GM21786 (cell line): ENCODE data around the gene TIMM29.

Experiments used
- ATAC-seq: cut with Tn5 transposase; IDR thresholded peaks from one replicate; pipeline ENCODE4 v1.9.1; 2021; ENCODE audit not compliant: unreplicated experiment

Gene TIMM29

DNA sequence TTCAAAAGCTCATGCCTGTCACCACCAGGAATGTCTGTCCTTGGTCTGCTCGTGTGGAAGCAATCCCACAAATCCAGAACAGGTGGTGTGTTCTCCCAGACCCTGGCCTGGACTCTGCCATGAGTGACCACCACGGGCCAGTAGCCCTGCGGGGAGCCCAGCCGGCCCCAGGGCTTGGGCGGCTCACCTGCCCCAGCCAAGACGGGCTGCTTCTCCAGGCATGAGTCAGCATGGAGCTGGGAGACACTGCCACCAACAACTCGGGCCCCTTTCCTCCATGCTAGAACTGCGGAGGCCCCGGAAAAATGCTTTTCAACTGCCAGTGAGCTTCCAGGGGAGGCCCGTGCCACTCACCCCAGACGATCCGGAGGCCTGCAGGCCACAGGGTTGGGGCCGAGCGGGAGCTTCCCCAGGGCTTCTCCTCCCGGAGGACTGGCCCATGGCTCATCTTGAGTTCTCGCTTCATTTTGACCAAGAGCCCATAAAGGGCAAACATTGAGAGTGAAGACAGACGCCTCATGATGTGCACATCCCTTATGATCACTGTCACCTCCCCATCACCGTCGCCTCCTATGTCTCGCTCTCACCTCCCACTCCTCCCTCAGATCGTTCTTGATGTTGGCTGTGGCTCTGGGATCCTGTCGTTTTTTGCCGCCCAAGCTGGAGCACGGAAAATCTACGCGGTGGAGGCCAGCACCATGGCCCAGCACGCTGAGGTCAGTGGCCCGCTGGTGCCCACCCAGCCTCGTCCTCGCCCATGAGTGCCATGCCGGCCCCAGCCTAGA lies 16.8 kb upstream of the TIMM29 start:
- ATAC-seq, result no peak

DNA sequence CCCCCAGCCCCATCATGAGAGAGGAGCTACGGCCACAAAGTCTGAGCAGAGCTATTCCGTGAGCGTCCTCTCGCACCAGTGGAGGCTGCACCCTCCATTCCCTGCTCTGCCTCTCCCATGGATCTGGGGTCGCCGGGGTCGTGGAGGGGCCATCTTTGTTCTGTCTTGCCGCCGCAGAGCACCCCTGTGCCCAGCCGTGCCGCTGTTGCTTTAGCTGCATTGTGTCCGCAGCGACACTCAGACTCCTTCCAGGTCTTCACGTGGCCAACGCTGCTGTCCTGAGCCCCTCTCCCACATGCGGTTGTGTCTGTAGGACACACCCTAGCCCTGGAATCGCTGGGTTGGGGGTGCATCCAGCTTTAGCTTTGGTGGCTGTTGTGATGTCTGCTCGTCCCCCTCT lies 16.0 kb upstream of the TIMM29 start:
- ATAC-seq, result no peak

DNA sequence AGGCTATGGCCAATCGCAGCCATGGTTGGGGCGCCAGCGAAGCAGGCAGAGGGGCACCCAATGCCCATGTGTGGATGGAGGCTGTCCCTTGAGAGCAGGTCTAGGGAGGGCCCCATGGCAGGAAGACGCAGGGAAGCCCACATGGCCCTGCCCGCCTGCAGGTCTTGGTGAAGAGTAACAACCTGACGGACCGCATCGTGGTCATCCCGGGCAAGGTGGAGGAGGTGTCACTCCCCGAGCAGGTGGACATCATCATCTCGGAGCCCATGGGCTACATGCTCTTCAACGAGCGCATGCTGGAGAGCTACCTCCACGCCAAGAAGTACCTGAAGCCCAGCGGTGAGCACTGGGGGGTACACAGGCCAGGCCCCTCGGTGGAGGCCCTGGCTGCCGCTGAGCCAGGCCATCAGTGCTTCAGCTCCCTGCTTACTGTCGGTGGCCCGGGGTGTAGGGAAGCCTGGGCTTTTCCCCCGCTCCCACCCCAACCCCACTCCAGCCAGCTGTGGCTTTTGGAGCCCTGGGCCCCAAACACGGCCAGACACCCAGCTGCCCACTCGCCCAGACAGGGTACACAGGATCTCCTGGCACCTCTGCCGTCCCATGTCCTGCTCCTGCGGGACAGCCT lies 14.8 kb upstream of the TIMM29 start:
- ATAC-seq, result no peak

DNA sequence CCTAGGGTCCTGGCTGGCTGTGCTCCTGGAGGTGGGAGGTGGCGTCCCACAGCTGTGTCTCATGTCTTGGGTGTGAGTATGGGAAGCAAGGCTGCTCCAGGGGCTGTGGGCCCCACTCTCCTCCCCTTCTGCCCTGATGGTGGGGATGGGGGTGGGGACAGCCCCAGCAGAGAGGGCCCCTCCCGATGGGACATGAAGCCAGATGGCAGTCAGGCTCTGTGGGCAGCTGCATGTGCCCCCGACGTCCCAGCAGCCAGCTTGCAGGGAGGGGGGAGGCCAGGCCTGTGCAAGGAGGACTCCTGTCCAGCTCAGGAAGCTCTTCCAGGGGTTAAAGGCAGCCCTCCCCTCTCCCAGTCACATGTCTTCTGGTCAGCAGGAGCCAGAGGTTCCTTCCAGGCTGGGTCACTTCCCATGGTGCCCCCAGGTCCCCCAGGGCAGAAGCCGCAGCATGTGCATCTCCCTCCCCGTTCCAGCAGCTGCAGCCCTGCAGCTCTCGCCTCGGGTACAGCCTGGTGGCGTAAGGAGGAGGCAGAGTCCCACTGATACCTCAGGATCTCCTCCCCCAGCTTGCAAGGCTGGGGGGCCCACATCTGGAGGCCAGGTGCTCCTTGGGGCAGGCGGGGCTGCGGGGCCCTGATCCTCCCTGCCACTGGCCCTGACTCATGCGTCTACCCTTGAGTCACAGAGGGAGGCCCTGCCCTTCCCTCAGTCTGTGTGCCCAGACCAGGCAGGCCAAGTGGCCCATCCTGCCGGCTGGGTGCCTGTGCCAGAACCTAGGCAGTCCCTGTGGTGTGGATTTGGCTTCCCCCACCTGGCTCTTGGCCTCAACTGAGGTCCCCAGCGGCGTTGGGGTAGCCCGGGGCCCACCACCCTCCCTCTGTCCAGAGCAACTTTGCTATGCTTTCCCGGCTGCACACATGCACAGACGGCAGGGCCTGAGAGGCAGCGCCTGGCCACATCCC lies 13.2 kb upstream of the TIMM29 start:
- no peak for ATAC-seq

DNA sequence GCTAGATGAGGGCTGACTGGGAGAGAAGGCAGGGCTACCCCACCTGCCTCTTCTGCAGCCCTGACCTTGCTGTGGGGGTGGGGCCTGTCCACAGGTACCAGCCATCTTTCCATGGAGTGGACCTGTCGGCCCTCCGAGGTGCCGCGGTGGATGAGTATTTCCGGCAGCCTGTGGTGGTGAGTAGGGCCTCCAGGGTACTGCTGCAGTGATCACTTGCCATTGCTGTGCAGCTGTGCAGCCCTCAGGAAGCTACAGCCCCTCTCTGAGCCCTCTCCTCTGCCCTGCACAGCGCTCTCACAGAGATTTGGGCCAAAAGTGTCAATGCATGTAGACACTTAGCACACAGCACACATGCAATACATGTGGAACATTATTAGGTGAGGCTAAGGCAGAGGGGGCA lies 12.0 kb upstream of the TIMM29 start:
- ATAC-seq, result no peak

DNA sequence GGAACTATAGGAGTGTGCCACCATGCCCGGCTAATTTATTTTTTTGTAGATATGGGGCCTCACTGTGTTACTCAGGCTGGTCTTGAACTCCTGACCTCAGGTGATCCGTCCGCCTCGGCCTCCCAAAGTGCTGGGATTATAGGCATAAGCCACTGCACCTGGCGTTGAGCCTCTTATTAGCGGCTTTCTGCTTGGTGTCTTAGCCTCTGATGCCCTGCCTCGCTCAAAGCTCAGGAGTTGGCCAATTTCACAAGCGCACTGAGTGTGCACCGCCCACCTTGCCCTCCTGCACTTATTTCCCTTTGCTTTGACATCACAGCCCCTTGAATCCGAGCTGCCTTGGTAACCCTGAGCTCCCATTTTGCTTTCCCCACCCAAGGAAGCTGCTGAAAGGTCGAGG lies 10.3 kb upstream of the TIMM29 start:
- ATAC-seq, result no peak

DNA sequence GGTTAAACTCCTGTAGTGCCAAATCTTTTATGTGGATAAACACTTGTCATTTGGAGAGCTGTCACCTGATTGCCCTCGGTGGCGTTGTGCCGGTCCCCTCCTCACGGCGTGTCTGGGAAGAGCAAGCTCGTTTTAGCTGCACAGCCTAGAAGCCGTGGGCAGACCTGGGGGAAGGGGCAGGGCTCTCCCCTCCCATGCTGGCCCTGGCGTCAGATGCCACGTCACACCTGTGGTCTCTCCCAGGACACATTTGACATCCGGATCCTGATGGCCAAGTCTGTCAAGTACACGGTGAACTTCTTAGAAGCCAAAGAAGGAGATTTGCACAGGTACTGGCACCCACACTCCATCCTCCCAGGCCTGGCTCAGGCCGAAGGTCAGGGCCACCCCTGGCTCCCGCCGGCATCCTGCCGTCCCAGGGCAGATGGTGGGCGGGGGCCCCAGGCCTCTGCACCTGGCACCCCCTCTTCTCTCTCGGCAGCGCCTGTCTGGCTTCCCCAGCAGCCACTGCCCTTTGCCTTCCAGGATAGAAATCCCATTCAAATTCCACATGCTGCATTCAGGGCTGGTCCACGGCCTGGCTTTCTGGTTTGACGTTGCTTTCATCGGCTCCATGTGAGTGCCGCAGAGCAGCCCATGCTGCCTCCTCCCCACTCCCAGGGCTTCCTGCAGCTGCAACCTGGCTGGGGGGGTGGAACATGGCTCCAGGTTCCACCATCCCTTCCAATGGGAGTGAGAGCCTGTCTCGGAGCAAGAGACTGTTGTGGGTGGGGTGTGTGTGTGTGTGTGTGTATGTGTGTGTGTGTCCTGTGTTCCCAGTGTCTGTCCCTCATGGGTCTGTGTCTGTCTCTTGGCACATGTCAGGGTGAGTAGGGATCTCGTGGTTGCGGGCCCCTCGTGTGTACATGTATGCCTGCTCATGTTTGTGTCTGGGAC lies 9.0 kb upstream of the TIMM29 start:
- no peak for ATAC-seq

DNA sequence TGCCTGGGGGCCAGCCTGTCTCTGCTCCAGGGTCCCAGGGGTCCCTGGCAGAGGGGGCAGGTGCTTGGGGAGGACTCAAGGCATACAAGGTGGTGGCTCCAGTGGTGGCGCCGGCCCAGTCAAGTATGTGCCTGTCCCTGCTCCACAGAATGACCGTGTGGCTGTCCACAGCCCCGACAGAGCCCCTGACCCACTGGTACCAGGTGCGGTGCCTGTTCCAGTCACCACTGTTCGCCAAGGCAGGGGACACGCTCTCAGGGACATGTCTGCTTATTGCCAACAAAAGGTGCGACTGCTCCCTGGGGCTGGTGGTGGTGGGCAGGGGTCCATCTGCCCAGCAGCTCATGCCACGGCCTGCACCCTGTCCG lies 8.3 kb upstream of the TIMM29 start:
- ATAC-seq, result no peak

DNA sequence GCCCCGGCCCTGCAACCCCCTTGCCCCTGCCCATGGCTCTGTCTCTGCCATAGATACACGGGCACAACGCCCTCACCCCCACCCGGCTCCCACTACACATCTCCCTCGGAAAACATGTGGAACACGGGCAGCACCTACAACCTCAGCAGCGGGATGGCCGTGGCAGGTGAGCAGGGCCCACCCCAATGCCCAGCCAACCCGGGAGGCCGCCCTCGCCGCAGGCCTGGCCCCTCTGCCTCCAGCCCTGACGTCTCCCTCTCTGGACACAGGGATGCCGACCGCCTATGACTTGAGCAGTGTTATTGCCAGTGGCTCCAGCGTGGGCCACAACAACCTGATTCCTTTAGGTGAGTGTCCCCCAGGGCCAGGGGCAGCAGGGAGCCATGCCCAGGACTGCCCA lies 7.8 kb upstream of the TIMM29 start:
- ATAC-seq, result no peak

DNA sequence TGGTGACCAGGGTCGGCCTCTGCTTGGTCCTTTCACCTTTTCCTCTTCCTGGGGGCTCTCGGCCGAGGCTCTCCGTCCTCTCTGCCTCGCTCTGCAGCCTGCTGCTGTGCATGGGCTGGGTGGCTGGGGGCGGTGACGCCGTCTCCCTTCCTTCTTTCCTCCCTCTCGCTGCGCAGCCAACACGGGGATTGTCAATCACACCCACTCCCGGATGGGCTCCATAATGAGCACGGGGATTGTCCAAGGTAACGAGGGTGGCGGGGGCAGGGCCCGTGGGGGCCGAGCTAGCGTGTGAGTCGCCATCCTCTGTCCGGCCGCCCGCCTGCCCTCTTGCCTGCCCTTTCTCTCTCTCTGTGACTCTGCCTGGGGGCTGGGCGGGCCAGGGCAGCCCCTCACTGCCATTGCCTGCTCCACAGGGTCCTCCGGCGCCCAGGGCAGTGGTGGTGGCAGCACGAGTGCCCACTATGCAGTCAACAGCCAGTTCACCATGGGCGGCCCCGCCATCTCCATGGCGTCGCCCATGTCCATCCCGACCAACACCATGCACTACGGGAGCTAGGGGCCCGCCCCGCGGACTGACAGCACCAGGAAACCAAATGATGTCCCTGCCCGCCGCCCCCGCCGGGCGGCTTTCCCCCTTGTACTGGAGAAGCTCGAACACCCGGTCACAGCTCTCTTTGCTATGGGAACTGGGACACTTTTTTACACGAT lies 7.3 kb upstream of the TIMM29 start:
- no peak for ATAC-seq

DNA sequence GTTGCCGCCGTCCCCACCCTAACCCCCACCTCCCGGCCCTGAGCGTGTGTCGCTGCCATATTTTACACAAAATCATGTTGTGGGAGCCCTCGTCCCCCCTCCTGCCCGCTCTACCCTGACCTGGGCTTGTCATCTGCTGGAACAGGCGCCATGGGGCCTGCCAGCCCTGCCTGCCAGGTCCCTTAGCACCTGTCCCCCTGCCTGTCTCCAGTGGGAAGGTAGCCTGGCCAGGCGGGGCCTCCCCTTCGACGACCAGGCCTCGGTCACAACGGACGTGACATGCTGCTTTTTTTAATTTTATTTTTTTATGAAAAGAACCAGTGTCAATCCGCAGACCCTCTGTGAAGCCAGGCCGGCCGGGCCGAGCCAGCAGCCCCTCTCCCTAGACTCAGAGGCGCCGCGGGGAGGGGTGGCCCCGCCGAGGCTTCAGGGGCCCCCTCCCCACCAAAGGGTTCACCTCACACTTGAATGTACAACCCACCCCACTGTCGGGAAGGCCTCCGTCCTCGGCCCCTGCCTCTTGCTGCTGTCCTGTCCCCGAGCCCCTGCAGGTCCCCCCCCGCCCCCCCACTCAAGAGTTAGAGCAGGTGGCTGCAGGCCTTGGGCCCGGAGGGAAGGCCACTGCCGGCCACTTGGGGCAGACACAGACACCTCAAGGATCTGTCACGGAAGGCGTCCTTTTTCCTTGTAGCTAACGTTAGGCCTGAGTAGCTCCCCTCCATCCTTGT lies 6.5 kb upstream of the TIMM29 start:
- no peak for ATAC-seq

DNA sequence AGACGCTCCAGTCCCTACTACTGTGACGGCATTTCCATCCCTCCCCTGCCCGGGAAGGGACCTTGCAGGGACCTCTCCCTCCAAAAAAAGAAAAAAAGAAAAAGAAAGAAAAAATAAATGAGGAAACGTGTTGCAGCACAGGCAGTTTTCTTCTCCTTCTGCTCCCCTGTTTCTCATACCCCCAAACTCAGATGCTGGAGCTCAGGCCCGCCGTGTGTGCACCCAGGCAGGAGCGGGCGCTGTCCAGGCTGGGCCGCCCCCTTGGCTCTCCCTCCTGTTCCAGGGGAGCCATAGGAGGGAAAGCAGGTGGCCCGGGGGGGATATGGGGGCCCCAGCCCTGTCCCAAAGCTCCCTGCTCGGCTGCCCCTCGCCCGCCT lies 6.0 kb upstream of the TIMM29 start:
- ATAC-seq, result no peak

DNA sequence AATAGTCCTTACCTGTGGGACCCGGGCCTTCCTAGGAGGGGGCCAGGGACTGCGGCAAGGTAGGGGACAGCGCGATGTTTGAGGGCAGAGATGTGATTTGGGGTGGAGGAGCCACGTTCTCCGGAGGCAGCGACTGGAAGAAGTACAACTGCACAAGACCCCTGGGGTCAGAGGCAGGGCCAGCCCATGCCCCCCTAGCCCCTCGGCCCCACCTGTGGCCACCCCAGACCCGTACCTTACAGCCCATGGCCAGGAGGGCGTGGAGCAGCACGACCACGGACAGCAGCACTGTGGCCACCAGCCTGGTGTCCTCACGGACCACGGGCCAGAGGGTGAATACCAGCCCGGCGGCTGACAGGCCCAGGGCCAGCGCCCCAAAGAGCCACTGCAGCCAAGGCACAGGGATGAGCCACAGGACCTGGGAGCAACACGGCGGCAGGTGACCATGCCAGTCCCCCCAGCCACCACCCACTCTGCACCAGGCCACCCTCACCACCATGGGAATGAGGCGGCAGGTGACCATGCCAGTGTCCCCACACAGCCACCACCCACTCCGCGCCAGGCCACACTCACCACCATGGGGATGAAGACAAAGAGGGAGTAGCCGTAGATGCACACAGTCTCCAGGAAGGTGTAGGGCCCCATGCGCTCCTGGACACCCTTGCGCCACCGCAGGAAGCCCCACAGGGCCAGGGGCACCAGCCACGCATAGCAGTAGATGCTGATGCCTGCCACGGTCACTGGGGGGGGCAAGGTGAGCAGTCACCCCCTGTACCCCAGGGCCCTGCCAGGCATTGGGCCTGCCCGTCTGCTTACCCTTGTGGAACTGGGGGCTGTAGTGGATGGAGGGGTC lies 5.1 kb upstream of the TIMM29 start:
- no peak for ATAC-seq

DNA sequence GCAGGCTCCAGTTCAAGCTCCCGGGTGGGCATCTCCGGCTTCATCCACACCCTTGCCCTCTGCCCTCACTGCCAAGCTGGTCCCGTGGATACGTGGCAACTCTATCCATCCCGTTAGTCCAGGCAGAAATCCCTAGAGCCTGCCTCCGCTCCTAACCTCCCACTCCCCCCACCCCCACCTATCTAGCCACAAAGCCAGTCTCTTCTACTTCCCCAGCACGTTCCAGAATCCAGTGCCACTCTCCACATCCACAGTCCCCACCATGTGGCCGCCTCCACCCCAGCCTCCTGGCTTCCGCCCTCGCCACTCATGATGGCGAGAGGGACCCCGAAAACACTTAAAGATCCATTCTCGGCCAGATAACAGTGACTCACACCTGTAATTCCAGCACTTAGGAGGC lies 4.0 kb upstream of the TIMM29 start:
- ATAC-seq, result no peak

DNA sequence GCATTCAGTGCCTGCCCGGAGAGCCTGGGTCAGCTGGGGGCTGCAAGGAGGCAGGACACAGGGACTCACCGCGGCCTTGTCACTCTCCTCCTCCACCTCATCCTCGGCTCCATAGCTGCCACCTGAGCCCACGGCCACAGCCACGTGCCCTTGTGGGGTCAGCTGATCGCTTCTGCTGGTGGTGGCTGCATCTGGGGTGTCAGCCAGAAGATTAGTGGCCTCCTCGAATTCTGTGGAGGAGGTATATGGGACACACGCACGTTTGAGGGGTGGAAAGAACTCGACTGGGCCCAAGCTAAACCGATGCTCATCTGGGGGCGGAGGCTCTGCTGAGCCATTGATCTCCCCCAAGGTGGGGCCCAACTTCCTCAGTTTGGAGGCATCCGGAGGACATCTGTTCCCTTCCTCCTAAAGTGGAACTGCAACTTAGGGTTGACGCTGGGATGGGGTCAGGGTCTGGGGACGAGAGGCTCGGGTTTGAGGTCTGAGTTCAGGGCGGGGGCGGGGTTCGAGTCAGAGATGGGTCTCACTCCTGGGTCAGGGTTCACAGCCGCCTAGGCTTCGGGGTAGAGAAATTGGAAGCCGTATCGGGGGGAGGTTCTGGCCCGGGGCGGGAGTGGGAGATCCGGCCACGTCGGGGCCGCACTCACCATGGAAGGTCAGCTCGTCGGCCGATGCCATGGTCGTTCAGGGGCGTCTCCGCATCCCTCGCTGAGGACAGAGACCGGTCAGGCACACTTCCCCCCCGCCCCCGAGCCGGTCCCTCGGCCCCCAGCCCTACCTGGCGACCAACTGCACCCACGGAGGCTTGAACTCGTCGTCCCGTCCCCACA lies 665 bp upstream of the TIMM29 start:
- no peak for ATAC-seq

DNA sequence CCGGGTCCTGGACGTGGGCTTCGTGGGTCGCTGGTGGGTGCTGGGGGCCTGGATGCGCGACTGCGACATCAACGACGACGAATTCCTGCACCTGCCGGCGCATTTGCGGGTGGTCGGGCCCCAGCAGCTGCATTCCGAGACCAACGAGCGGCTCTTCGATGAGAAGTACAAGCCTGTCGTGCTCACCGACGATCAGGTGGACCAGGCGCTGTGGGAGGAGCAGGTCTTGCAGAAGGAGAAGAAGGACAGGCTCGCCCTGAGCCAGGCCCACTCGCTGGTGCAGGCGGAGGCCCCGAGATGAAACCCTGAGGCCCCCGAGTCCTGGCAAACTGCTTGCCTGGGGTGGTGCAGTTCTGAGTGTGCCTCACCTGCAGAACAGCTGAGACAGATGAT lies 787 bp downstream of the TIMM29 start:
- no peak for ATAC-seq

DNA sequence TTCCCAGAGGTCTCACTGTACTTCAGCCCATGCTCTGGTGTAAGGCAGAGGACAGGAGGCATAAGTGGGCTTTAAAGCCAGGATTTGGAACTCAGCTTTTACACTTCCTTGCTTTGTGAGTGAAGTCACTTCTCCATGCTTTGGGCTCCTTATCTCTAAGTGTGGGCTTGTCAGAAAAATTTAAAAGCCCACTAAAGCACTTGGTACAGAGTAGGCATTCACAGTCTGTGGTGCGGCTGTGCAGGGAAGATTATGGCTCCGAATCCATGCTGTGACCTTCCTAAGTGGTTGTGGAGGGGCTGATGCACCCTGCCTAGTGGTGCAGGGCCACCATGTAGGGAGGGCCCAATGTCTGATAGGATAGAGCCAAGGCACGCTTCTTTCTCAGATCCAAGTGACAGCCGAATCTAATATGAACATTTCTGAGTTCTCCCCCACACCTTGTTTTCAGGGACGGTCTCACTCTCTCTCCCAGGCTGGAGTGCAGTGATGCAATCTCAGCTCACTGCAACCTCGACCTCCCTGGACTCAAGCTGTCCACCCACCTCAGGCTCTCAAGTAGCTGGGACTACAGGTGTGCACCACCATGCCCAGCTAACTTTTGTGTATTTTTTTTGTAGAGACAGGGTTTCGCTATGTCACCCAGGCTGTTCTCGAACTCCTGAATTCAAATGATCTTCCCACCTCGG lies 6.9 kb downstream of the TIMM29 start:
- ATAC-seq, result no peak
